ENCODE measurements around the gene KLF9.

The KLF9 gene

GRCh38 chr9:70352802-70353201 is 61.7 kb downstream of the KLF9 start:
- DNase-seq (ENCODE audit: low read depth), result no peak
- TF ChIP-seq CTCF (IDR thresholded peaks at IDR 0.05; ENCODE audit: control insufficient read depth, extremely low read depth, insufficient read depth), result peak; percentile 75
- H3K4me3 ChIP-seq (ENCODE audit: low read depth, low read length), result no peak overlapping the region

GRCh38 chr9:70352356-70352755 is 62.1 kb downstream of the KLF9 start:
- H3K4me3 ChIP-seq (ENCODE audit: low read depth, low read length), result no peak overlapping the region
- no peak for DNase-seq (ENCODE audit: low read depth)
- TF ChIP-seq CTCF (IDR thresholded peaks at IDR 0.05; ENCODE audit: control insufficient read depth, extremely low read depth, insufficient read depth), result no peak

DNA sequence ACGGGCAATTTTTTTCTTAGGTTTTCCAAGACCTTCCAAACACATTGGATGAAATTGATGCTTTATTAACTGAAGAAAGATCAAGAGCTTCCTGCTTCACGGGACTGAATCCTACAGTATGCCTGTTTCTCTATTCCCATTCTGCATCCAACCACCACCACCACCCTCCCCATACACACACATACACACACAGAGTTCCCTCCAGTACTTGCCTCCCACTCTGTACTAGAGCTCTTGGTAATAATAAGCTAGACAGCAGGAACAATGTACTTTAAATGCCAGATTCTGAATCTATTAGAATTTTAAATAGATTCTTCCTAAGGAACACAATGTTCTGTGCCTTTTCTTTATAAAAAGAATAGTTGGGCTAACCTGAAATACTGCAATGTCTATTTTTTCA is 67.4 kb downstream of the KLF9 start:
- no peak for TF ChIP-seq CTCF (IDR thresholded peaks at IDR 0.05; ENCODE audit: control insufficient read depth, extremely low read depth, insufficient read depth)
- DNase-seq (ENCODE audit: low read depth), result no peak
- H3K4me3 ChIP-seq (ENCODE audit: low read depth, low read length), result no peak overlapping the region

GRCh38 chr9:70340572-70340971 is 73.9 kb downstream of the KLF9 start:
- peak; percentile 33; the same call in 1 of the 2 replicates for TF ChIP-seq CTCF (IDR thresholded peaks at IDR 0.05; ENCODE audit: control insufficient read depth, extremely low read depth, insufficient read depth)
- DNase-seq (ENCODE audit: low read depth), result no peak

More at GRCh38 chr9:70340572-70340971, 73.9 kb downstream of the KLF9 start:
- H3K4me3 ChIP-seq (ENCODE audit: low read depth, low read length), result no peak overlapping the region
